Panc1 (cell line): Measurements from ENCODE around the gene ANKRD23. TPM values are rescaled to one million over a fixed set of nuclear protein-coding genes. Genes with fewer than 3 reads are reported as not detected.

Experiments
- ATAC-seq: fragments of 200-7000 bp; cut with Tn5 transposase; 2 replicates; pipeline ENCODE4 v1.9.1; 2020; ENCODE audit warnings: mild to moderate bottlenecking, moderate library complexity
- BruUV-seq: library from RNA; stranded (reverse); fragments of 400-500 nt; replicated peaks from 2 replicates; lab custom pipeline; 2021; lab: Mats Ljungman, UMichigan
- CTCF ChIA-PET: fragments of 300-600 bp; sonication (Branson Sonifier 250); formaldehyde crosslinking; loops from one replicate; lab custom pipeline; 2022; ENCODE audit warnings: antibody characterized with exemption; lab: Charles Lee
- POLR2A ChIA-PET: fragments of 300-600 bp; sonication (Branson Sonifier 250); formaldehyde crosslinking; loops from one replicate; lab custom pipeline; 2022; ENCODE audit warnings: antibody characterized with exemption; lab: Charles Lee
- DNase-seq: peaks from one replicate; pipeline ENCODE4 v3.0.0-alpha.2; 2010; ENCODE audit warnings: low read depth, low spot score
- H3K27ac ChIP-seq: 2 replicates; pipeline ENCODE4 v1.5.1; 2011; ENCODE audit warnings: mild to moderate bottlenecking, low read length, inconsistent platforms
- H3K27me3 ChIP-seq: fragments of 200-500 bp; sonication (Bioruptor generic); 2 replicates; pipeline ENCODE4 v1.6.0; 2014; ENCODE audit warnings: low read length, inconsistent platforms; ENCODE audit not compliant: control insufficient read depth, insufficient read depth
- H3K36me3 ChIP-seq: fragments of 200-500 bp; sonication (Bioruptor generic); 2 replicates; pipeline ENCODE4 v1.5.1; 2014; ENCODE audit warnings: inconsistent platforms, mild to moderate bottlenecking, low read length, moderate library complexity; ENCODE audit not compliant: control insufficient read depth, insufficient read depth
- H3K4me1 ChIP-seq: 2 replicates; pipeline ENCODE4 v1.5.1; 2011; ENCODE audit warnings: inconsistent platforms, mild to moderate bottlenecking, low read length, moderate library complexity; ENCODE audit not compliant: control insufficient read depth, insufficient read depth
- H3K4me3 ChIP-seq, 2 experiments: 2 replicates each; pipeline ENCODE4 v1.5.1; 2011 to 2012; ENCODE audit warnings: low read depth in 2 of 2, low read length in 2 of 2, mild to moderate bottlenecking in 2 of 2, inconsistent platforms in 1 of 2, moderate library complexity in 1 of 2
- H3K9me3 ChIP-seq: fragments of 200-500 bp; sonication (Bioruptor generic); 2 replicates; pipeline ENCODE4 v1.5.1; 2014; ENCODE audit warnings: low read depth, mild to moderate bottlenecking, inconsistent platforms, low read length, moderate library complexity; ENCODE audit not compliant: control insufficient read depth, insufficient read depth
- POLR2AphosphoS5 ChIP-seq: IDR thresholded peaks from 2 replicates; pipeline ENCODE4 v1.6.1; 2012; ENCODE audit warnings: mild to moderate bottlenecking, low read depth, low read length, moderate library complexity
- SIN3A ChIP-seq: IDR thresholded peaks from 2 replicates; pipeline ENCODE4 v1.6.1; 2012; ENCODE audit warnings: low read depth, mild to moderate bottlenecking, low read length, moderate library complexity, borderline replicate concordance; ENCODE audit not compliant: insufficient read depth
- TCF7L2 ChIP-seq: IDR thresholded peaks from 2 replicates; pipeline ENCODE4 v1.6.1; 2011; ENCODE audit warnings: mild to moderate bottlenecking, low read depth, low read length, inconsistent platforms
- in situ Hi-C: cut with HindIII; loops from 2 replicates; pipeline ENCODE4 v1.10.0; 2016; ENCODE audit warnings: low sequenced_read_pairs, low pct_unique_long_range_greater_than_20kb
- intact Hi-C: fragments of 100-400 bp; cut with micrococcal nuclease; formaldehyde crosslinking; loops from one replicate; pipeline ENCODE4 v1.10.0; 2022; ENCODE audit not compliant: unreplicated experiment
- total RNA-seq: library from RNA; stranded (reverse); gene quantifications from one replicate; pipeline ENCODE4 v1.2.1, GENCODE V29; 2021; ENCODE audit not compliant: unreplicated experiment
- TF ChIP-seq, protein P1 (sequence below): fragments of 450-650 bp; IDR thresholded peaks from 2 replicates; pipeline ENCODE4 v1.5.1; 2017; ENCODE audit warnings: mild to moderate bottlenecking
- TF ChIP-seq, protein P2 (sequence below), 2 experiments: IDR thresholded peaks; 2 replicates each; pipeline ENCODE4 v1.6.1; 2011 to 2012; ENCODE audit warnings: low read depth in 2 of 2, control low read depth in 1 of 2, low read length in 1 of 2, mild to moderate bottlenecking in 1 of 2, moderate library complexity in 1 of 2; ENCODE audit not compliant: insufficient read depth in 1 of 2

Gene ANKRD23
- total RNA-seq, 1 experiment from 2014 or later, result 3.2 TPM

DNA sequence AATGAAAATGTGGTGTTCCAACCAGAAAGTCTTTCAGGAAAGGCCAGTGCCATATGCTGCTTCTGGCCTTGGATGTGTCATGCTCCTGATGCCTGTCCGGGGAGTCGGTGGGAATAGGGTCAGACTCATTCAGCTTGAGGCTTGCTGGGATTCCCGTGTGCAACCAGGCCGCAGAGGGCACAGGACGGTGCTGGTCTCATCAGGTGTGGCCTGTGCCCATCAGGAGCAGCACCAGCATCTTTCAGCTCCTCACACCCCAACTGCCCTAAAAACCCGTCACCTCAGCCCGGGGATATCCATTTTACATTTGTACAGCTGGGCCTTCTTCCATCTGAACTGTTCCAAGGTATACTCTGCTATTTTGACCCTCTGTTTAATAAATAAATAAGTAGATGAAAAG is 41.1 kb downstream of the ANKRD23 start:
- Histone ChIP-seq H3K9me3 (no peaks in the 10 kb centered on the region), H3K27ac (no peak overlapping the region), H3K4me1 (no peaks in the 10 kb centered on the region; the same call in 1 of the 2 replicates), H3K36me3 (no peaks in the 10 kb centered on the region), H3K27me3 (no peaks in the 10 kb centered on the region), H3K4me3 (no peak overlapping the region)
- POLR2A ChIA-PET, result no interaction called here
- ATAC-seq, result no peak
- CTCF ChIA-PET, result no interaction called here
- in situ Hi-C loops, result no loop called here
- BruUV-seq, result no TSS peak
- TF ChIP-seq, protein P1, sequence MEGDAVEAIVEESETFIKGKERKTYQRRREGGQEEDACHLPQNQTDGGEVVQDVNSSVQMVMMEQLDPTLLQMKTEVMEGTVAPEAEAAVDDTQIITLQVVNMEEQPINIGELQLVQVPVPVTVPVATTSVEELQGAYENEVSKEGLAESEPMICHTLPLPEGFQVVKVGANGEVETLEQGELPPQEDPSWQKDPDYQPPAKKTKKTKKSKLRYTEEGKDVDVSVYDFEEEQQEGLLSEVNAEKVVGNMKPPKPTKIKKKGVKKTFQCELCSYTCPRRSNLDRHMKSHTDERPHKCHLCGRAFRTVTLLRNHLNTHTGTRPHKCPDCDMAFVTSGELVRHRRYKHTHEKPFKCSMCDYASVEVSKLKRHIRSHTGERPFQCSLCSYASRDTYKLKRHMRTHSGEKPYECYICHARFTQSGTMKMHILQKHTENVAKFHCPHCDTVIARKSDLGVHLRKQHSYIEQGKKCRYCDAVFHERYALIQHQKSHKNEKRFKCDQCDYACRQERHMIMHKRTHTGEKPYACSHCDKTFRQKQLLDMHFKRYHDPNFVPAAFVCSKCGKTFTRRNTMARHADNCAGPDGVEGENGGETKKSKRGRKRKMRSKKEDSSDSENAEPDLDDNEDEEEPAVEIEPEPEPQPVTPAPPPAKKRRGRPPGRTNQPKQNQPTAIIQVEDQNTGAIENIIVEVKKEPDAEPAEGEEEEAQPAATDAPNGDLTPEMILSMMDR, result no peak
- TF ChIP-seq TCF7L2 (no peak), SIN3A (no peak)
- intact Hi-C loops, result loop anchor here (5.0 kb wide), 1 partner anchor 40 kb away; the partner anchor contains the start of gene CNNM4
- DNase-seq, result no peak

DNA sequence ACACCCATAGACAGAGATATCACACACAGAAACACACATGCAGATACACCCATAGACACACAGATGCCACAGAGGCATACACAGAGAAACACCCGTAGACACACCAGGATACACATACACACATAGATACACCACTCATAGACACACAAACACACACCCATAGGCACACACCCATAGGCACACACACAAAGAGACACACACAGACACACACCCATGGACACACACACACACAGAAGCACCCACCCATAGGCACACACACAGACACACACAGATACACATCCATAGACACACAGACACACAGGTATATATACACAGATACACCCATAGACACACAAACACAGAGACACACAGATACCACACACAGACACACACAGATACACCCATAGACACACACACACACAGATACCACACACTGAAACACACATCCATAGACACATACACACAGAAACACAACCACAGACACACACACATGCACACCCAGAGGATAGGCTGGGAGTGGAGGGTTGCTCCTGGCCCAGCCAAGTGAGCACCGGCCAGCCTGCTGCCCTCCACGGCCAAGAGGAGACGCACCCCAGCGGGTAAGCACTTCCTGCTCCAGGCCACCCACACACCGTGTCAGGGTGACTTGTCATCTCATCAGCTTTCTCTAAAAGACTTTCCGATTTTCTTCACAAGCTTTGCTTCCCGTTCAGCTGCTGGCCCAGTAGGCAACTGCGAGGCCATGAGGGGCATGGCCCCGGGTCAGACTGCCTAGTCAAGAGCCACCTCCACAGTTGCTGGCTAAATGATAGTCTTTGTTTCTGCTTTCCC is 41.8 kb downstream of the ANKRD23 start:
- Histone ChIP-seq H3K36me3 (no peaks in the 10 kb centered on the region), H3K27me3 (no peaks in the 10 kb centered on the region), H3K4me3 (no peak overlapping the region), H3K9me3 (no peaks in the 10 kb centered on the region), H3K27ac (no peak overlapping the region), H3K4me1 (no peaks in the 10 kb centered on the region; the same call in 1 of the 2 replicates)
- BruUV-seq, result no TSS peak
- ChIA-PET CTCF (no interaction called here), POLR2A (no interaction called here)
- TF ChIP-seq, protein P1, result no peak
- TF ChIP-seq POLR2AphosphoS5, result no peak
- no peak for TF ChIP-seq SIN3A
- TF ChIP-seq, protein P2, sequence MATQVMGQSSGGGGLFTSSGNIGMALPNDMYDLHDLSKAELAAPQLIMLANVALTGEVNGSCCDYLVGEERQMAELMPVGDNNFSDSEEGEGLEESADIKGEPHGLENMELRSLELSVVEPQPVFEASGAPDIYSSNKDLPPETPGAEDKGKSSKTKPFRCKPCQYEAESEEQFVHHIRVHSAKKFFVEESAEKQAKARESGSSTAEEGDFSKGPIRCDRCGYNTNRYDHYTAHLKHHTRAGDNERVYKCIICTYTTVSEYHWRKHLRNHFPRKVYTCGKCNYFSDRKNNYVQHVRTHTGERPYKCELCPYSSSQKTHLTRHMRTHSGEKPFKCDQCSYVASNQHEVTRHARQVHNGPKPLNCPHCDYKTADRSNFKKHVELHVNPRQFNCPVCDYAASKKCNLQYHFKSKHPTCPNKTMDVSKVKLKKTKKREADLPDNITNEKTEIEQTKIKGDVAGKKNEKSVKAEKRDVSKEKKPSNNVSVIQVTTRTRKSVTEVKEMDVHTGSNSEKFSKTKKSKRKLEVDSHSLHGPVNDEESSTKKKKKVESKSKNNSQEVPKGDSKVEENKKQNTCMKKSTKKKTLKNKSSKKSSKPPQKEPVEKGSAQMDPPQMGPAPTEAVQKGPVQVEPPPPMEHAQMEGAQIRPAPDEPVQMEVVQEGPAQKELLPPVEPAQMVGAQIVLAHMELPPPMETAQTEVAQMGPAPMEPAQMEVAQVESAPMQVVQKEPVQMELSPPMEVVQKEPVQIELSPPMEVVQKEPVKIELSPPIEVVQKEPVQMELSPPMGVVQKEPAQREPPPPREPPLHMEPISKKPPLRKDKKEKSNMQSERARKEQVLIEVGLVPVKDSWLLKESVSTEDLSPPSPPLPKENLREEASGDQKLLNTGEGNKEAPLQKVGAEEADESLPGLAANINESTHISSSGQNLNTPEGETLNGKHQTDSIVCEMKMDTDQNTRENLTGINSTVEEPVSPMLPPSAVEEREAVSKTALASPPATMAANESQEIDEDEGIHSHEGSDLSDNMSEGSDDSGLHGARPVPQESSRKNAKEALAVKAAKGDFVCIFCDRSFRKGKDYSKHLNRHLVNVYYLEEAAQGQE (IDR thresholded peaks at IDR 0.05; ENCODE audit: insufficient read depth in 1 of 2, low read depth in 2 of 2, low read length in 1 of 2), result no peak
- in situ Hi-C loops (no loop called here), intact Hi-C loops (loop anchor here (5.0 kb wide), 1 partner anchor 40 kb away; the partner anchor contains the start of gene CNNM4)
- no peak for DNase-seq
- ATAC-seq, result no peak
